K562 (cell line): ENCODE results near the gene CHCHD5. TPM values are rescaled to one million over a fixed set of nuclear protein-coding genes. Genes with fewer than 3 reads are reported as not detected.

ENCODE experiments used
- ATF4 ChIP-seq: fragments of 450-650 bp; formaldehyde crosslinking; IDR thresholded peaks from 2 replicates; pipeline ENCODE4 v1.4.0; 2022; ENCODE audit warnings: mild to moderate bottlenecking, moderate library complexity
- COPS2 ChIP-seq: fragments of 450-650 bp; conservative IDR thresholded peaks from 2 replicates; pipeline ENCODE4 v1.6.1; 2016; ENCODE audit warnings: mild to moderate bottlenecking, moderate library complexity
- ELF4 ChIP-seq: fragments of 450-650 bp; formaldehyde crosslinking; IDR thresholded peaks from 2 replicates; pipeline ENCODE4 v1.4.0; 2022; ENCODE audit warnings: missing genetic modification characterization
- FOXP4 ChIP-seq: sonication (generic); formaldehyde crosslinking; IDR thresholded peaks from 2 replicates; pipeline ENCODE4 v1.8.0; 2022; ENCODE audit warnings: mild to moderate bottlenecking, missing genetic modification reagents, borderline replicate concordance
- GABPA ChIP-seq: fragments of 200-800 bp; sonication (Bioruptor generic); conservative IDR thresholded peaks from 2 replicates; pipeline ENCODE4 v1.6.1; 2016; ENCODE audit warnings: low read depth, missing genetic modification characterization, missing compliant biosample characterization
- HDAC8 ChIP-seq: fragments of 450-650 bp; IDR thresholded peaks from 2 replicates; pipeline ENCODE4 v1.6.1; 2016; ENCODE audit warnings: mild to moderate bottlenecking, missing genetic modification characterization, moderate library complexity, missing compliant biosample characterization
- SMARCA4 ChIP-seq: fragments of 450-650 bp; IDR thresholded peaks from 2 replicates; pipeline ENCODE4 v1.6.1; 2016
- STAT6 ChIP-seq: sonication (generic); formaldehyde crosslinking; IDR thresholded peaks from 2 replicates; pipeline ENCODE4 v1.8.1; 2023; ENCODE audit warnings: mild to moderate bottlenecking, missing genetic modification reagents
- ZBTB2 ChIP-seq: fragments of 450-650 bp; IDR thresholded peaks from 2 replicates; pipeline ENCODE4 v1.6.1; 2016; ENCODE audit warnings: antibody characterized with exemption
- ZC3H11A ChIP-seq: IDR thresholded peaks from 2 replicates; pipeline ENCODE4 v1.6.1; 2012; ENCODE audit warnings: low read depth, low read length, improper control_type of control experiment
- ZFP36 ChIP-seq: fragments of 150-350 bp; IDR thresholded peaks from 2 replicates; pipeline ENCODE4 v1.6.1; 2018; ENCODE audit warnings: low read length, low read depth; ENCODE audit not compliant: partially characterized antibody
- ZNF280A ChIP-seq: fragments of 450-650 bp; IDR thresholded peaks from 2 replicates; pipeline ENCODE4 v1.6.1; 2018; ENCODE audit warnings: mild to moderate bottlenecking, low read depth; ENCODE audit not compliant: partially characterized antibody
- ZNF398 ChIP-seq: fragments of 250-450 bp; sonication (Bioruptor Pico); IDR thresholded peaks from 2 replicates; pipeline ENCODE4 v1.8.0; 2021; ENCODE audit warnings: moderate library complexity, mild to moderate bottlenecking, inconsistent platforms
- ZNF583 ChIP-seq: fragments of 250-450 bp; sonication (Bioruptor Pico); IDR thresholded peaks from 2 replicates; pipeline ENCODE4 v1.4.0; 2020
- ZNF639 ChIP-seq, 2 experiments: fragments of 200-800 bp in 1 of 2; sonication (Bioruptor generic) in 1 of 2; sonication (generic) in 1 of 2; formaldehyde crosslinking in 1 of 2; IDR thresholded peaks in 1 of 2; conservative IDR thresholded peaks in 1 of 2; 2 replicates each; pipeline versions ENCODE4 v1.5.0 to v1.6.1; 2016 to 2020; ENCODE audit warnings: missing compliant biosample characterization in 1 of 2, missing genetic modification characterization in 1 of 2, missing genetic modification reagents in 1 of 2
- ZNF766 ChIP-seq: fragments of 200-800 bp; sonication (Bioruptor generic); conservative IDR thresholded peaks from 2 replicates; pipeline ENCODE4 v1.6.1; 2016; ENCODE audit warnings: missing genetic modification characterization, missing compliant biosample characterization
- polyA plus RNA-seq, 8 experiments: library from polyadenylated mRNA; depleted of rRNA in 4 of 8; stranded (reverse) in 5 of 8; unstranded in 3 of 8; fragments of >200 nt; fragmentation: Nextera tagmentation in 2 of 8; fragmentation: Illumina TruSeq in 1 of 8; extraction: Ambion mirVana in 2 of 8; extraction: Trizol in 1 of 8; gene quantifications; 2 replicates each; pipeline versions ENCODE4 v1.2.1 to v1.2.3, GENCODE V29; 2011 to 2014; ENCODE audit warnings: inconsistent platforms in 1 of 8, missing spikeins in 1 of 8
- total RNA-seq, 7 experiments: library from RNA; depleted of rRNA in 6 of 7; stranded (reverse); fragments of >200 nt in 6 of 7; fragmentation: Illumina TruSeq in 2 of 7; extraction: Trizol in 2 of 7; gene quantifications; 2 replicates each; pipeline versions ENCODE4 v1.2.1 to v1.2.3, GENCODE V29; 2011 to 2021; ENCODE audit warnings: low replicate concordance in 1 of 7

CHCHD5 gene
- total and polyA plus RNA-seq, 9 of the 15 experiments (the other 6 are each of a cell fraction or from before 2014, with no cell fraction given): 7.4 to 79.3 (median 33.4) TPM

- TF ChIP-seq ZC3H11A (no peak), SMARCA4 (peak; percentile 77), ZBTB2 (no peak), ZNF583 (no peak), ZNF398 (CRISPR knock-in tag) (no peak), GABPA (tag) (no peak), ZNF766 (CRISPR knock-in tag) (no peak), ATF4 (no peak), ZFP36 (no peak), COPS2 (no peak), ELF4 (0 out of 2 replicates have a peak, but pooled peaks have one; percentile 20), ZNF280A (no peak), STAT6 (CRISPR knock-in tag) (no peak), FOXP4 (no peak), HDAC8 (no peak), ZNF639 (CRISPR knock-in tag; conservative IDR thresholded peaks at IDR 0.05 in 1 of 2, IDR thresholded peaks at IDR 0.05 in 1 of 2) (no peak)
Observed at GRCh38 chr2:112622528-112622849, 38.1 kb downstream of the CHCHD5 start (continued).
